HG02938 (cell line): ENCODE data around the gene APH1B.

Source experiments
- ATAC-seq: cut with Tn5 transposase; IDR thresholded peaks from one replicate; pipeline ENCODE4 v1.9.1; 2021; ENCODE audit warnings: mild to moderate bottlenecking, moderate library complexity; ENCODE audit not compliant: unreplicated experiment

APH1B gene

DNA sequence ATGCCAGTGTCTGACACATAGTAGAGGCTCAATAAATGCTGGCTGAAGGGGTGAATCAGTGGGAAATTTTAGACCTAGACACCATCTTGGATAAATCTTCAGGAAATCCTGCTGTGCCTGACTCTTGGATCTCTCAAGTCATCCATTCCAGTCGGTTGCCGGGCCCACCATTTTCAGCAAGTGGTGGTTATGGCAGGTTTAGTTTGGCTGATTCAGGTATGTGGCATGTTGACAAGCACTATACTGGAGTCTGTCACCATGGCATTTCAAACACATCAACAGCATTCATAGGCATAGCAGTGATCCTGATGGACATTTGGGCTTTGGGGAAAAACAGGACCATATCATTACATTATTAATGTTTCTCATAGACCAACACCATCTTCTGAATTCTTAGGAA is 25.7 kb upstream of the APH1B start:
- ATAC-seq, result no peak

DNA sequence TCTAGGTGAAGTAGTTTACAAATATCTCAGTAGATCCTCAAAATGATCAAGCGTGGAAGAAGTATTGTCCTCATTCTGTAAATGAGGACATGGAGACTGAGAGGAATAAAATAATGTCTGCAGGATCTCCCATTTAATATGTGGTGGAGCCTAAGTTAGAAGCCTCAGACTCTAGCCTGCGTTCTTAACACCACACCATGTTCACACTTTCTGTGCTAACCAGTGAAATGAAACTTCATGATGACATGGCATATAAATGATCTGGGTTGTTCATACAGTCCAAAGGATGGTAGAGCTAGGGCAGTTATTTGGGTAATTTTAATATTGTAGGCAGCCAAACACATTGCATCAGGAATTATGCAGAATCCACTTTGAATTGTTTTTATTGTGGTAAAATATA is 25.1 kb upstream of the APH1B start:
- no peak for ATAC-seq

DNA sequence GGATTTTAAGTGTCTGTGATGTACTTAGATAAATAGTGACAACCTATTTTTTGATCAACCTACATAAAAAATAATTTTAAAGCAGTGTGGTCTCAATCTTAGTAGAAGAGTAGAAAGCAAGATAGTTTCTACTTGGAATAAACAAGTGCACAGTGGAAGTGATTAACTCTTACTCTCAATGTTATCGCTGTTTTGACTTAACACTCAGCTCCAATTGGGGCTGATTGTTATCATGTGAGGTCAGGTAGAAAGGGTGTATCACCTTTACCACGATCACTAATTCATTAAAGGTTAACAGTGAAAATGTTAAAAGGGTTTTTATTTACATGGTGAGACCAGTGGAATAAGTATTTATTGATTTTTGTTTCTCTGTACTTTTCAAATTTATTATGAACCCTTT is 22.4 kb upstream of the APH1B start:
- ATAC-seq, result no peak

DNA sequence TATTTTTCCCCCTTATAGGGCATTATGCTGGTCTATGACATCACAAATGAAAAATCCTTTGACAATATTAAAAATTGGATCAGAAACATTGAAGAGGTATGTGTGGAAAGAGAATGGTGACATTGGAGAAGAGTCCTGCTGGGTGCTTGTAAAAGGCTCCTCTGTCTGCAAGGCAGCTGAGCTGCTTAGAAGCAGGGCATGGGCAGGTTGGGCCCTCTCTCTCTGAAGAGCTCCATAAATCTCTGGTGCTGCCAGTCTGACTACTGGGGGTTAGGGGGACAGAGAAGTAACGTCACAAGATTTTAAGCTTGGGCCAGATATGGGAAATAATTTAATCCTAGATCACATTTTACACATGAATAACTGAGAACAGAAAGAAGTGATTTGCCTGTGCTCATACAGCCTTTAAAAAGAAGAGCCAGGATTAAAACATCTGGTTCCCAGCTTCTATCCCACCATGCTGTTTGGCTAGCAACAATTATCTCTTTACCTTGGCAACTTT is 21.9 kb upstream of the APH1B start:
- ATAC-seq, result no peak

DNA sequence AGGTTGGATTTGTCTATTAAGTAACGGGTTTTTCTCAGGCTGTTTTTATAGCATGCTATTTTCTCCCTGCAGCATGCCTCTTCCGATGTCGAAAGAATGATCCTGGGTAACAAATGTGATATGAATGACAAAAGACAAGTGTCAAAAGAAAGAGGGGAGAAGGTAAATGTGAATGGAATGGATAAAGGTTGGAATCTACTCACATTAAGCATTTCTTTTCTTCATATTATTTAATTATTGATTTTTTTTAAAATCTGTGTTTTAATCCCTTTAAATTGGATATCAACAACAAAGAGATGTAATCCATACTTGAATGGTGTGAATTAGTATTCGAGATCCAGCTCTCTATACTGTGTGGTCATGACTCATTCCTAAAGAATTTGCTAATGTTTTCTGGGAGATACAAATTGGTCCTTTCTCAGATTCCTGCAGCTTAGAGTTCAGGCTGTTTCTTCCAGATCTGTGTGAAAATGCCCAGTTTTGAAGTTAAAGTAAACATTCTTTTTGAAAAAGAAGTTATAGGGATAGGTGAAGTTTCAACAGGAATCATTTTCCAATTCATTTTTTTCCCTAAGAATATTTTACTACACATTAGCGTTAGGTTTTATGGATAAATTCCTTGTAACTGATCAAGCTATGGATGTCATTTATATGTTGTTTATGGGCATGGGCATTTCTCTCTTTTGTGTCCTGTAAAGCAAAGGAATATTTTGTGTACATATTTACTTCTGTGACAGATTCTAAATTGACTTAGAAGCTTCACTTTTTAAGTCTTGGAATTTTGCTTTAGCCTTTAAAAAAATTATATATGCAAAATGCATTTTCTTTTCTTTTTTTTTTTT is 20.8 kb upstream of the APH1B start:
- no peak for ATAC-seq

DNA sequence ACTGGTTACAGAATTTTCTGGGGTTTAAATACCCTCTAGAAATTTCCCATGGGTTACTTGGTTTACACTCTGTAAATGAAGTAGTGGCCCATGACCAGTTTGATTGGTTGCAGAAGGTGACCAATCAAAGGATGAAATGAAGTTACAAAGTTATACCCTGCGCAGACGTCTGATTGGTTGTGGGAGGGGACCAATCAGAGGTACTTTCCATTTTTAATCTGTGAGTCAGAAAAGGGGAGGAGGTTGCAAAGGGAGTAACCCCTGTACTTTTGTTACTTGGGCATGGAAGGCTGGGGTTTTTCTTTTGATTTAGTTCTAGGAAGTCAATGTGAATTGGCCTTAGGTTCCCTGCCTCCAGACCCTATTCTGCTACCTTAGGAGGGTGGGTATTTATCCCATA is 18.7 kb upstream of the APH1B start:
- ATAC-seq, result no peak

DNA sequence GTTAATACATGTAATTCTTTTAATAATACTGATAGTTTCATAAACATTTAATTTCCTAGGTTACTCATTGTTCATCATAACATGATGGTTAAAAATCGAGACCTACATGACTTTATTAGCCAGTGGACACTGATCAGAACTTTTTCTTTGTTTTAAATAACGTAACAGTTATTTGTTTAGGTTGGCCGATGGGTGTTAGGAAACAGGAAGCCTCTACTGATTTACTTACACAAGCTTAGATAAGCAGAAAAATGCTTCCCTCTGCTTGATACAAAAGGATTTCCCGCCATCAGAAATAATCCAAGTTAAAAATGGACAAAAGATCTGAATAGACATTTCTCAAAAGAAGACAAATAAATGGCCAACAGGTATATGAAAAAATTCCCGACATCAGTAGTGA is 16.6 kb upstream of the APH1B start:
- ATAC-seq, result no peak

DNA sequence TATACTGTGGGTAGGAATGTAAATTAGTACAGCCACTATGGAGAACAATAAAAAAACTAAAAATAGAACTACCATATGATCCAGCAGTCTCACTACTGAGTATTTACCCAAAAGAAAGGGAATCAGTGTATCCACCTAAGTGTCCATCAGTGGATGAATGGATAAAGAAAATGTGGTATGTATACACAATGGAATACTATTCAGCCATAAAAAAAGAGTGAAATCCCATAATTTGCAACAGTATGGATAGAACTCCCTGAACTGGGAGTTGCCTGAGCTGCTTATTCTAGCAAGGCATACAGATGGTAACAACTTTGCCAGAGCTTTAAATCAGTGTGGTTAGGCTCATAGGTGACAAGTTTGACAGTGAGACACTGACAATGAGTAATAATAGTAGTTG is 16.1 kb upstream of the APH1B start:
- ATAC-seq, result no peak

DNA sequence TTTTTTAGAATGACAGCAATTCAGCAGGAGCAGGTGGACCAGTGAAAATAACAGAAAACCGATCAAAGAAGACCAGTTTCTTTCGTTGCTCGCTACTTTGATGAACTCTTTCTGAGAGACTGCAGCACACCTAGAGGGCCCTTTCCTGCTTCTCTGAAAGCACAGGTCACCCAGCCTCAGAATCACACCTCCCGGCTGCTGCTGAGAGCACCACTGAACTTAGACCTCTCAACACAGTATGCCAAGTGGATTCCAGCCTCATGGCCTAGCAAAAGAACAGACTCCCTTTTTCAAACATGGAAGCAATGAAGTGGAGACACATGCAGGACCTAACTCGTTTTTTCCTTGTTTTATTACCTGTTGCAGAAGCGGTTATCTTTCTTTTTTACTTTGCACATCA is 13.9 kb upstream of the APH1B start:
- no peak for ATAC-seq

DNA sequence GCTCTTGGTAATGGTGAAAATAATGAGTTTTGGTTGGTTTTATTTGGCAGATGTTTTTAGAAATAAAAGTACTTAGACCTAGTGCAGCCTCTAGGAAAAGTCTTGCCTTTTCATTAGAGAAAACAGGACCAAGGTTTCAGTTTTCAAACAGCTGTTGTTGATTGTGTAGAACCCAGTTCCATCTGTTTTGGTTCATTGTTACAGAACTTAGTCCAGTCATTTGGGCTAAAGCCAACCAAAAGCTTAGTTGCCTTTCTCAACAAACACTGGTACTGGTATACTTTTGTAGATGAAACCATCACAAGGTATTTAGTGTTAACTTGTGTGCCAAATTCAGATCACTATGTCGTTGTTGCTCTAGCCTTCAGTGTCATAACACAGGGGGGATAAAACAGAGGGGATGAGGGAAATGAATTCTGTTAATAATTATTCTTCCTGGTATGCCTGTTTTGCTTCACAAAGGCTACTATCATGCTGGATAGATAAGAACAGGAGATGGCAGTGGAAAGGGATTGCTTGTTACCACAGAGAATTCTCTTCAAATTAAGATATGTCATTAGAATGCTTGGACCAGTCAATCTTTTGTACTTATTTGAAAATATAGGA is 12.6 kb upstream of the APH1B start:
- no peak for ATAC-seq

DNA sequence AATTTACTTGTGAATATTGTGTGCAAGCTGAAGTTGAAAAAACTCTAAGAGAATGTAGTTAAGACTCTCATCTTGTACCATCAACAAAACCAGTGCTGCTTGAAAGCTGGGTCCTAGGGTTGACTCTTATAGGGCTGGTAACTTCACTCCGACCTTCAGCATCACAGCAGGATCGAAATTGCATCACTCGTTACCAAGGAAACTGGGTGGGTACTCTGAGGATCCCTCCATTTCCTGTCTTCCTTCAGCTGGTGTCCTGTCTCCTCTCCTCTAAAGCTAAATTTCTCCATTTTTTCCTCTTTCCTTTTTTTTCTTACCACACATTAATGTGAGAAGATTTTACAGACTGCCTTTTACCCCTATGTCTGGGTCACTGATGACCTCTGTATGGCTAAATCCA is 3.0 kb upstream of the APH1B start:
- no peak for ATAC-seq

DNA sequence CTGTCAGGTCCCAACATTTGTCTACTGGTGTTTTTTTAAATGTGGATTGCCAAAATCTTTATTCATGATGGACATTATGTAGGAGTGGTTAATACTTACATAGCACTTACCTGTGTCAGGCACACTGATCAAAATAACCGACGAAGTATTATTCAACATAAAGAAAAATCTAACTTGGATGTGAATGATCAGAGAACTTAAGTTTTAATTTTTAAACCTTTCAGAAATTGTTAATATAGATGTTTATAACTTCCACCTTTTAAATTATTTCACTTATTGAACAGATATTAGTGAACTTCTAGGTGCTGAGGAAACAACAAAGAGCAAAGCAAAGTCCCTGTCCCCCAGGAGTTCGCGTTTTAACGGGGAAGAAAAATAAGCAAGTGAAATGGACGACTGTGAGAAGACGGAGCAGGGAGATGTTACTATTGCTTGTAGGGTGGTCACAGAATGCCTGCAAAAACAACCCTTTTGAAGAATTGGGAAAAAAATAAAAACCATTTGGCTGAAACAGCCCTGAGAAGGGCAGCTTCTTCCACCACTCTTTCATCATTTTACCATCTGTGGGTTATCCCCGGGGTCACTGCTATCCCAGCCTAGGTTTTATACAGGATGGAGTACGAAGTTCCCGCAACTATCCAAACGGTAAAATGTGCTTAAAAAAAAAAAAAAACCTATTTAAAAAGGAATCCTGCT is 915 bp upstream of the APH1B start:
- peak; percentile 9 for ATAC-seq

DNA sequence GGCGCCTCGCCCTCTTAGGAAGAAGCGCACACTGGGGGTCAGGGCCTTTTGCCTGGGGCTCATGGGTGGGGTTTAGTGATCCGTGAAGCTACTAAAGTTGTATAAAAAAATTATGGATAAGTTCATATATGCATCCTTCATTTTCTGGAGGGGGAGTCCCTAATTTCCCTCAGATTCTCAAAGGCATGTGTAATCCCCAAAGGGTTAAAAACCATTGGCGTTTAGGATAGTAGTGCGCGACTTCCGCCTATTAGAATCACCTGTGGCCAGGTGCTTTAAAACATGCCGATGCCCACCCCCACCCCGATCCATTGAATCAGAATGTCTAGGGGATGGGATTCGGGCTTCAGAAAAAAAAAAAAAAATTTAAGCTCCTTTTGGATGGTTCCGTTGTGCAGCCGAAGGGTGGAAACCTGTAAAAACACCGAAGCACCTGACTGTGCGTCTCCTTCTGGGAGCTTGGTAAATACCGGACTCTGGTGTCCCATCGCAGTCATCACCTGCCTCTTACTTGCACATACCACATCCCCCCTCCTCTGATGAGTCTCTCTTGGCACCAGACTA is 570 bp downstream of the APH1B start:
- no peak for ATAC-seq

DNA sequence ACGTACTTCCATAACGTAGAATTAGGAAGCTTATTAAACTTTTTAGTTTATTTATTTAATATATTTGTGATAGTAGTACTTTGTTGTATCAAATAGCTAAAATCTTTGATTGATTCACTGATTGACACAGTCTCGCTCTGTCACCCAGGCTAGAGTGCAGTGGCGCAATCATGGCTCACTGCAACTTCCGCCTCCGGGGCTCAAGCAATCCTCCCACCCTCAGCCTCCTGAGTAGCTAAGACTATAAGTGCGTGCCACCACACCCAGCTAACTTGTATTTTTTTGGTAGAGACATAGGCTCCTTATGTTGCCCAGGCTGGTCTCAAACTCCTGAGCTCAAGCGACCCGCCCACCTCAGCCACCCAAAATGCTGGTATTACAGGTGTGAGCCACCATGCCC is 5.7 kb downstream of the APH1B start:
- no peak for ATAC-seq

DNA sequence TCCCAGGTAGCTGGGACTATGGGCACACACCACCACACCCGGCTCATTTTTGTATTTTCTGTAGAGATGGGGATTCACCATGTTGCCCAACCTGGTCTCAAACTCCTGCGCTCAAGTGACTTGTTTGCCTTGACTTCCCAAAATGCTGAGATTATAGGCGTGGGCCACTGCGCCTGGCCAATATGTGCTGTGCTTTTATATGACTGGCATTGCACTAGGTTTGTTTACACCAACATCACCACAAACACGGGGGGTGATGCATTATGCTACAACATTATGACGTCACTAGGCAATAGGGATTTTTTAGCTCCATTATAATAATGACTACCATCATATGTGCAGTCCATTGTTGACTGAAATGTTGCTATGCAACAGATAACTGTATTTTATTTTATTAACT is 6.9 kb downstream of the APH1B start:
- ATAC-seq, result no peak

DNA sequence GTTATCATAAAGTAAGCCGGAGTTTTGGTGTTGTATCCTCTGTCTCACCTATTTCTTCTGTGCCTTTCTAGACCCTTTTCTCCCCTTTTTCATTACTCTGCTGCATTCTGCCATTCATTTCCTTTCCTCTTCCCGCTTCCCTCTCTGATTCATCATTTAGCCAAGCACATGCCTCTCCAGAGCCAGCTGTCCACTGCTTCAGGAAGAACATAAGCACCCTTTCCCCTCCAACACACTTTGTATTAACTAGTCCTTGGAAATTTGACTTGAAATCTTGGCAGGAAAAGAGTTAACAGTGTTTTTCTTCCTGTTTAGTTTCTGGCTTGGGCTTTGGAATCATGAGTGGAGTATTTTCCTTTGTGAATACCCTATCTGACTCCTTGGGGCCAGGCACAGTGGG is 9.7 kb downstream of the APH1B start:
- no peak for ATAC-seq

DNA sequence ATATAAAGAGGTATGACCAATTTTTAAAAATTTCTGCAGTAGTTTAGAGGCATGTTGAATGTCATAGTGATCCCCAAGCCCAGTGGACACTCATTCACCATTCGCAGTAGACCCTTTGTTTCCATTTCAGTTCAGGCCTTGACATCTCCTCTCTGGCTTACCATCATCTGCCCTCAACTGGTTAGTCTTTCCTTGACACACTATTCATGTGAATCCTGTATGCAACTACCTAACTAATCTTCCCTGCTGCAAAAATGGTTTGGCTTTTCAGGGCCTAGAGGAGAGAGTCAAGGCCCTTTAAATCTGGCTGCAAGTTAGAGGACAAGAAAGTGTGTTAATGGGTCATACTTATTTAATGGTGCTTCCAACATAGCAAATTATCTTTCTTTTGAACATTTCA is 10.9 kb downstream of the APH1B start:
- no peak for ATAC-seq

DNA sequence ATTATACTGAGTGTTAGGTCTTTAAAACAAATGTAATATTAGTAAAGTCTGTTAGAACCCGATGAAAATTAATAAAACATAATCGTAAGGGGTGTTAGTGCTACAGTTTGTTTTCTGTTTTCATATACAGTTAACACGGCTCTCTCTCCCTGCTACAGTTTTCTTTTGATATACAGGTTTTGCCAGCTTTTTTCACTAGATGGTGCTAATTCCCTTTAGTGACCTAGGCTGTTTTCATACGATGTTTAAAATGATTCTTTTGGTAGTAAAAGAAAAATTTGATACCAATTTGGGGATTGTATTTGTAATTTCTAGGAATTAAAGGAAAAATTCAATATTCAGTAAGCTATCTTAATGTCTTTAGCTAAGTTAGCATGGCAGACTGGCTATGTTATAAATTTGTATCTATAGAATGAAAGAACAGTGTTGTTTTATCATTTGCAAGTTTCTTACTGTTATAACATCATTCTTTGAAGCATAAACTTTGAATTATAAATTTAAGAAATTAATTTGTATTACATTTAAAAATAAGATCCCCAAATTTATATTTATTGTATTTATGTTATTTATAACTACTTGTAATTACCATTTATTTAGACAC is 11.5 kb downstream of the APH1B start:
- ATAC-seq, result no peak

DNA sequence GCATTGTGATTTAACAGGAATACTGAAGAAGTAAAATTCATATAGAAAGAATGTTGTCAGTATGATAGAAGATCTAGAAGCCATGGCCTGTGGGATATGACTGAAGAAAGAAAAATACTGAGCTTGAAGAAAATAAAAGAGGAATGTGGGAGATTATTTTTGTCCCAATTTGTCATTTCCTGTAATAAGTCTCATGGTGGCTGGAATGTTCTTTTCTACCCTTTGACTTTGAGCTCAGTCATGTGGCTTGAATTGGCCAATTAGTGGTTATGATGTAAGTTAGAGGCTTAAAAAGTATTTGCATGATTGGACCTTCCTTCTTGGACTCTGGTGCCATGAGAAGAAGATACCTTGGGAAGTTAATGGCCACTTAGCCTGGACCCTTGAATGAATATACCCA is 14.1 kb downstream of the APH1B start:
- no peak for ATAC-seq

DNA sequence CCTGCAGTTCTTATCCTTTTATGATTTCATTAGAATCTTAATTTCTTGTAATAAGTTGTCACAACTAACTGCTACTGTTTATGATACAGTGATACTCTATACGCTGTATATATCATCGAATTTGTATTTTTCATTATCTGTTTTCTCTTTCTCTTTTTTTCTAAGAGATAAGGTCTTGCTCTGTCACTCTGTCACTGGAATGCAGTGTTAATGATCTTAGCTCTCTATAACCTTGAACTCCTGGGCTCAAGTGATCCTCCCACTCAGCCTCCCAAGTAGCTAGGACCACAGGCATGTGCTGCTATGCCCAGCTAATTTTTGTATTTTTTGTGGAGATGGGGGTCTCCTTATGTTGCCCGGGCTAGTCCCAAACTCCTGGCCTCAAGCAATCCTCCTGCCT is 14.8 kb downstream of the APH1B start:
- ATAC-seq, result no peak

DNA sequence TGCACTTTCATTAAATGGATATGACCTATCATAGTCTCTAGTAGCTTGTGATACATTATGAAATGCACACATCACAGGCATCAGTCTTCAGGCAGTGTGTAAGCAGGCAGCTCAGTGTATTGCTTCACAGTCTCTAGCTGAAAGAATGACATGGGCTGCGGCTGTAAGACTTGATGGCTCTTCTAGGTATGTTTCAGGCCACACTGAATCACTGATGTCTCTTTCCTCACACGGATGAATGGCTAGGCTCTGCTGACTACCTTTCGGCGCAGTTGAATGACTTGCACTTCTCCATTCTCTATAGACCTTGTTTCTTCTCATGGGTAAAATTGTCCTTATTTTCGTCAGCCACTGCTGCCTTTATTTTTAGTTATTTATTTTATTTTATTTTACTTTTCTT is 15.4 kb downstream of the APH1B start:
- no peak for ATAC-seq
